GM23338 (cell line): ENCODE measurements around the gene RFFL.

Experiments used
- CREB1 ChIP-seq: fragments of 250-450 bp; sonication (Bioruptor Pico); IDR thresholded peaks from 2 replicates; pipeline ENCODE4 v1.5.0; 2020; ENCODE audit warnings: low read depth, mild to moderate bottlenecking, moderate library complexity
- EZH2 ChIP-seq: fragments of 200-600 bp; sonication (generic); IDR thresholded peaks from one replicate; pipeline ENCODE4 v1.8.0; 2017; ENCODE audit warnings: antibody characterized with exemption, mild to moderate bottlenecking, low read depth; ENCODE audit not compliant: unreplicated experiment
- EZH2phosphoT487 ChIP-seq: fragments of 200-600 bp; sonication (generic); IDR thresholded peaks from one replicate; pipeline ENCODE4 v1.8.1; 2018; ENCODE audit warnings: antibody characterized with exemption; ENCODE audit not compliant: unreplicated experiment
- NANOG ChIP-seq: IDR thresholded peaks from 2 replicates; pipeline ENCODE4 v1.6.1; 2016; ENCODE audit warnings: antibody characterized with exemption, borderline replicate concordance
- POLR2AphosphoS5 ChIP-seq: IDR thresholded peaks from 2 replicates; pipeline ENCODE4 v1.6.1; 2016; ENCODE audit warnings: antibody characterized with exemption, low read depth
- STAT1 ChIP-seq: IDR thresholded peaks from one replicate; pipeline ENCODE4 v1.6.1; 2016; ENCODE audit warnings: antibody characterized with exemption; ENCODE audit not compliant: unreplicated experiment
- ZNF114 ChIP-seq: fragments of 250-450 bp; sonication (Bioruptor Pico); IDR thresholded peaks from 2 replicates; pipeline ENCODE4 v1.5.0; 2020; ENCODE audit warnings: mild to moderate bottlenecking, moderate library complexity
- ZNF331 ChIP-seq: fragments of 250-450 bp; sonication (Bioruptor Pico); IDR thresholded peaks from 2 replicates; pipeline ENCODE4 v1.5.0; 2020; ENCODE audit warnings: low read depth, mild to moderate bottlenecking, moderate library complexity
- TF ChIP-seq, protein P1 (sequence below), 2 experiments: fragments of 200-600 bp in 1 of 2; sonication (generic) in 1 of 2; conservative IDR thresholded peaks; 2 replicates each; pipeline versions ENCODE4 v1.5.1 to v1.6.1; 2016 to 2017; ENCODE audit warnings: antibody characterized with exemption in 2 of 2, low read depth in 2 of 2, mild to moderate bottlenecking in 2 of 2, moderate library complexity in 1 of 2
- TF ChIP-seq, protein P2 (sequence below): IDR thresholded peaks from one replicate; pipeline ENCODE4 v1.6.1; 2018; ENCODE audit warnings: antibody characterized with exemption; ENCODE audit not compliant: unreplicated experiment
- TF ChIP-seq, protein P3 (sequence below): fragments of 250-450 bp; sonication (Bioruptor Pico); IDR thresholded peaks from 2 replicates; pipeline ENCODE4 v1.5.0; 2020; ENCODE audit warnings: mild to moderate bottlenecking, moderate library complexity
- TF ChIP-seq, protein P4 (sequence below): IDR thresholded peaks from 2 replicates; pipeline ENCODE4 v1.6.1; 2016; ENCODE audit warnings: antibody characterized with exemption

DNA sequence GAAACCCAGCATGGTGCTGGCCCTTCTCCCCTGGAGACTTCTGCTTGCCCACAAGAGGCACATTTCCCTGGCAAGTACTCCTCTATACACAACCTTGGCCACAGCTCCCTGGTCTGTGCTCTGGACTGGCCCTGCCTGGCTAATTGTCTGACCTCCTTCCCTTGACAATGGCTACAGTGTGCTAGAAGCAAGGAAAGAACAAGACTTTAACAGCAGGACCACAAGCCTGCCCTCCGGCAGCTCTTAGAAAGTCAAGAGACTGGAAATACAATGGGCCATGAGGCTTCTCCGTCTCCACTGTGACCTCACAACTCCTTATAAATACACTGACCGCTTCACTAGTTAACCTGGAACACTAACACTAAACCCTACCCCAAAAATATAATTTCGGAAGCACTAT lies 46.5 kb downstream of the RFFL start:
- TF ChIP-seq, protein P1, sequence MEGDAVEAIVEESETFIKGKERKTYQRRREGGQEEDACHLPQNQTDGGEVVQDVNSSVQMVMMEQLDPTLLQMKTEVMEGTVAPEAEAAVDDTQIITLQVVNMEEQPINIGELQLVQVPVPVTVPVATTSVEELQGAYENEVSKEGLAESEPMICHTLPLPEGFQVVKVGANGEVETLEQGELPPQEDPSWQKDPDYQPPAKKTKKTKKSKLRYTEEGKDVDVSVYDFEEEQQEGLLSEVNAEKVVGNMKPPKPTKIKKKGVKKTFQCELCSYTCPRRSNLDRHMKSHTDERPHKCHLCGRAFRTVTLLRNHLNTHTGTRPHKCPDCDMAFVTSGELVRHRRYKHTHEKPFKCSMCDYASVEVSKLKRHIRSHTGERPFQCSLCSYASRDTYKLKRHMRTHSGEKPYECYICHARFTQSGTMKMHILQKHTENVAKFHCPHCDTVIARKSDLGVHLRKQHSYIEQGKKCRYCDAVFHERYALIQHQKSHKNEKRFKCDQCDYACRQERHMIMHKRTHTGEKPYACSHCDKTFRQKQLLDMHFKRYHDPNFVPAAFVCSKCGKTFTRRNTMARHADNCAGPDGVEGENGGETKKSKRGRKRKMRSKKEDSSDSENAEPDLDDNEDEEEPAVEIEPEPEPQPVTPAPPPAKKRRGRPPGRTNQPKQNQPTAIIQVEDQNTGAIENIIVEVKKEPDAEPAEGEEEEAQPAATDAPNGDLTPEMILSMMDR (conservative IDR thresholded peaks at IDR 0.05; ENCODE audit: low read depth in 2 of 2) = no peak
- no peak for TF ChIP-seq EZH2
- no peak for TF ChIP-seq ZNF114 (CRISPR knock-in tag)
- no peak for TF ChIP-seq CREB1
- no peak for TF ChIP-seq POLR2AphosphoS5
- TF ChIP-seq EZH2phosphoT487 = no peak
- TF ChIP-seq, protein P2, sequence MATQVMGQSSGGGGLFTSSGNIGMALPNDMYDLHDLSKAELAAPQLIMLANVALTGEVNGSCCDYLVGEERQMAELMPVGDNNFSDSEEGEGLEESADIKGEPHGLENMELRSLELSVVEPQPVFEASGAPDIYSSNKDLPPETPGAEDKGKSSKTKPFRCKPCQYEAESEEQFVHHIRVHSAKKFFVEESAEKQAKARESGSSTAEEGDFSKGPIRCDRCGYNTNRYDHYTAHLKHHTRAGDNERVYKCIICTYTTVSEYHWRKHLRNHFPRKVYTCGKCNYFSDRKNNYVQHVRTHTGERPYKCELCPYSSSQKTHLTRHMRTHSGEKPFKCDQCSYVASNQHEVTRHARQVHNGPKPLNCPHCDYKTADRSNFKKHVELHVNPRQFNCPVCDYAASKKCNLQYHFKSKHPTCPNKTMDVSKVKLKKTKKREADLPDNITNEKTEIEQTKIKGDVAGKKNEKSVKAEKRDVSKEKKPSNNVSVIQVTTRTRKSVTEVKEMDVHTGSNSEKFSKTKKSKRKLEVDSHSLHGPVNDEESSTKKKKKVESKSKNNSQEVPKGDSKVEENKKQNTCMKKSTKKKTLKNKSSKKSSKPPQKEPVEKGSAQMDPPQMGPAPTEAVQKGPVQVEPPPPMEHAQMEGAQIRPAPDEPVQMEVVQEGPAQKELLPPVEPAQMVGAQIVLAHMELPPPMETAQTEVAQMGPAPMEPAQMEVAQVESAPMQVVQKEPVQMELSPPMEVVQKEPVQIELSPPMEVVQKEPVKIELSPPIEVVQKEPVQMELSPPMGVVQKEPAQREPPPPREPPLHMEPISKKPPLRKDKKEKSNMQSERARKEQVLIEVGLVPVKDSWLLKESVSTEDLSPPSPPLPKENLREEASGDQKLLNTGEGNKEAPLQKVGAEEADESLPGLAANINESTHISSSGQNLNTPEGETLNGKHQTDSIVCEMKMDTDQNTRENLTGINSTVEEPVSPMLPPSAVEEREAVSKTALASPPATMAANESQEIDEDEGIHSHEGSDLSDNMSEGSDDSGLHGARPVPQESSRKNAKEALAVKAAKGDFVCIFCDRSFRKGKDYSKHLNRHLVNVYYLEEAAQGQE = no peak
- TF ChIP-seq, protein P3, sequence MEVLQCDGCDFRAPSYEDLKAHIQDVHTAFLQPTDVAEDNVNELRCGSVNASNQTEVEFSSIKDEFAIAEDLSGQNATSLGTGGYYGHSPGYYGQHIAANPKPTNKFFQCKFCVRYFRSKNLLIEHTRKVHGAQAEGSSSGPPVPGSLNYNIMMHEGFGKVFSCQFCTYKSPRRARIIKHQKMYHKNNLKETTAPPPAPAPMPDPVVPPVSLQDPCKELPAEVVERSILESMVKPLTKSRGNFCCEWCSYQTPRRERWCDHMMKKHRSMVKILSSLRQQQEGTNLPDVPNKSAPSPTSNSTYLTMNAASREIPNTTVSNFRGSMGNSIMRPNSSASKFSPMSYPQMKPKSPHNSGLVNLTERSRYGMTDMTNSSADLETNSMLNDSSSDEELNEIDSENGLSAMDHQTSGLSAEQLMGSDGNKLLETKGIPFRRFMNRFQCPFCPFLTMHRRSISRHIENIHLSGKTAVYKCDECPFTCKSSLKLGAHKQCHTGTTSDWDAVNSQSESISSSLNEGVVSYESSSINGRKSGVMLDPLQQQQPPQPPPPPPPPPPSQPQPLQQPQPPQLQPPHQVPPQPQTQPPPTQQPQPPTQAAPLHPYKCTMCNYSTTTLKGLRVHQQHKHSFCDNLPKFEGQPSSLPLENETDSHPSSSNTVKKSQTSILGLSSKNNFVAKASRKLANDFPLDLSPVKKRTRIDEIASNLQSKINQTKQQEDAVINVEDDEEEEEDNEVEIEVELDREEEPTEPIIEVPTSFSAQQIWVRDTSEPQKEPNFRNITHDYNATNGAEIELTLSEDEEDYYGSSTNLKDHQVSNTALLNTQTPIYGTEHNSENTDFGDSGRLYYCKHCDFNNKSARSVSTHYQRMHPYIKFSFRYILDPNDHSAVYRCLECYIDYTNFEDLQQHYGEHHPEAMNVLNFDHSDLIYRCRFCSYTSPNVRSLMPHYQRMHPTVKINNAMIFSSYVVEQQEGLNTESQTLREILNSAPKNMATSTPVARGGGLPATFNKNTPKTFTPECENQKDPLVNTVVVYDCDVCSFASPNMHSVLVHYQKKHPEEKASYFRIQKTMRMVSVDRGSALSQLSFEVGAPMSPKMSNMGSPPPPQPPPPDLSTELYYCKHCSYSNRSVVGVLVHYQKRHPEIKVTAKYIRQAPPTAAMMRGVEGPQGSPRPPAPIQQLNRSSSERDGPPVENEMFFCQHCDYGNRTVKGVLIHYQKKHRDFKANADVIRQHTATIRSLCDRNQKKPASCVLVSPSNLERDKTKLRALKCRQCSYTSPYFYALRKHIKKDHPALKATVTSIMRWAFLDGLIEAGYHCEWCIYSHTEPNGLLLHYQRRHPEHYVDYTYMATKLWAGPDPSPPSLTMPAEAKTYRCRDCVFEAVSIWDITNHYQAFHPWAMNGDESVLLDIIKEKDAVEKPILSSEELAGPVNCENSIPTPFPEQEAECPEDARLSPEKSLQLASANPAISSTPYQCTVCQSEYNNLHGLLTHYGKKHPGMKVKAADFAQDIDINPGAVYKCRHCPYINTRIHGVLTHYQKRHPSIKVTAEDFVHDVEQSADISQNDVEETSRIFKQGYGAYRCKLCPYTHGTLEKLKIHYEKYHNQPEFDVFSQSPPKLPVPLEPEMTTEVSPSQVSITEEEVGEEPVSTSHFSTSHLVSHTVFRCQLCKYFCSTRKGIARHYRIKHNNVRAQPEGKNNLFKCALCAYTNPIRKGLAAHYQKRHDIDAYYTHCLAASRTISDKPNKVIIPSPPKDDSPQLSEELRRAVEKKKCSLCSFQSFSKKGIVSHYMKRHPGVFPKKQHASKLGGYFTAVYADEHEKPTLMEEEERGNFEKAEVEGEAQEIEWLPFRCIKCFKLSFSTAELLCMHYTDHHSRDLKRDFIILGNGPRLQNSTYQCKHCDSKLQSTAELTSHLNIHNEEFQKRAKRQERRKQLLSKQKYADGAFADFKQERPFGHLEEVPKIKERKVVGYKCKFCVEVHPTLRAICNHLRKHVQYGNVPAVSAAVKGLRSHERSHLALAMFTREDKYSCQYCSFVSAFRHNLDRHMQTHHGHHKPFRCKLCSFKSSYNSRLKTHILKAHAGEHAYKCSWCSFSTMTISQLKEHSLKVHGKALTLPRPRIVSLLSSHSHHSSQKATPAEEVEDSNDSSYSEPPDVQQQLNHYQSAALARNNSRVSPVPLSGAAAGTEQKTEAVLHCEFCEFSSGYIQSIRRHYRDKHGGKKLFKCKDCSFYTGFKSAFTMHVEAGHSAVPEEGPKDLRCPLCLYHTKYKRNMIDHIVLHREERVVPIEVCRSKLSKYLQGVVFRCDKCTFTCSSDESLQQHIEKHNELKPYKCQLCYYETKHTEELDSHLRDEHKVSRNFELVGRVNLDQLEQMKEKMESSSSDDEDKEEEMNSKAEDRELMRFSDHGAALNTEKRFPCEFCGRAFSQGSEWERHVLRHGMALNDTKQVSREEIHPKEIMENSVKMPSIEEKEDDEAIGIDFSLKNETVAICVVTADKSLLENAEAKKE = no peak
- TF ChIP-seq ZNF331 (CRISPR knock-in tag) = no peak
- TF ChIP-seq NANOG = no peak
- TF ChIP-seq STAT1 = no peak
- TF ChIP-seq, protein P4, sequence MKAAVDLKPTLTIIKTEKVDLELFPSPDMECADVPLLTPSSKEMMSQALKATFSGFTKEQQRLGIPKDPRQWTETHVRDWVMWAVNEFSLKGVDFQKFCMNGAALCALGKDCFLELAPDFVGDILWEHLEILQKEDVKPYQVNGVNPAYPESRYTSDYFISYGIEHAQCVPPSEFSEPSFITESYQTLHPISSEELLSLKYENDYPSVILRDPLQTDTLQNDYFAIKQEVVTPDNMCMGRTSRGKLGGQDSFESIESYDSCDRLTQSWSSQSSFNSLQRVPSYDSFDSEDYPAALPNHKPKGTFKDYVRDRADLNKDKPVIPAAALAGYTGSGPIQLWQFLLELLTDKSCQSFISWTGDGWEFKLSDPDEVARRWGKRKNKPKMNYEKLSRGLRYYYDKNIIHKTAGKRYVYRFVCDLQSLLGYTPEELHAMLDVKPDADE = no peak
